HG02588 (cell line): Measurements from ENCODE around the gene ID4.

Experiments used
- ATAC-seq: cut with Tn5 transposase; IDR thresholded peaks from one replicate; pipeline ENCODE4 v1.9.1; 2021; ENCODE audit warnings: mild to moderate bottlenecking, moderate library complexity; ENCODE audit not compliant: unreplicated experiment

ID4 gene

GRCh38 chr6:19857139-19857538 is 20.0 kb downstream of the ID4 start:
- no peak for ATAC-seq

GRCh38 chr6:19857703-19858102 is 20.5 kb downstream of the ID4 start:
- ATAC-seq: no peak

- no peak for ATAC-seq
Observed at GRCh38 chr6:19860235-19860877, 23.2 kb downstream of the ID4 start.

- no peak for ATAC-seq
Observed at GRCh38 chr6:19864285-19864684, 27.1 kb downstream of the ID4 start.

- ATAC-seq: no peak
Observed at GRCh38 chr6:19865178-19865577, 28.0 kb downstream of the ID4 start.

- no peak for ATAC-seq
Observed at GRCh38 chr6:19866173-19866984, 29.2 kb downstream of the ID4 start.

GRCh38 chr6:19866985-19867627 is 29.9 kb downstream of the ID4 start:
- no peak for ATAC-seq

GRCh38 chr6:19869464-19869863 is 32.3 kb downstream of the ID4 start:
- no peak for ATAC-seq

GRCh38 chr6:19870322-19870721 is 33.2 kb downstream of the ID4 start:
- ATAC-seq: no peak

GRCh38 chr6:19873031-19873430 is 35.9 kb downstream of the ID4 start:
- no peak for ATAC-seq

GRCh38 chr6:19876672-19877071 is 39.5 kb downstream of the ID4 start:
- ATAC-seq: no peak

GRCh38 chr6:19879663-19880062 is 42.5 kb downstream of the ID4 start:
- no peak for ATAC-seq

GRCh38 chr6:19880066-19880465 is 42.9 kb downstream of the ID4 start:
- ATAC-seq: no peak

- ATAC-seq: no peak
Observed at GRCh38 chr6:19891451-19891850, 54.3 kb downstream of the ID4 start.
